ENCODE data around the gene REEP1. TPM values are rescaled to one million over a fixed set of nuclear protein-coding genes. Genes with fewer than 3 reads are reported as not detected.
A peak's percentile ranks its signal among the peaks of the same experiment; 100 is the strongest.

REEP1 gene
- total RNA-seq, 1 donor from 2014 or later = 6.4 TPM

GRCh38 chr2:86296947-86297346, 40.5 kb downstream of the REEP1 start:
- DNase-seq (ENCODE audit: low spot score in 2 of 2) = no peak
- Histone ChIP-seq H3K27me3 (no peaks in the 10 kb centered on the region), H3K36me3 (no peaks in the 10 kb centered on the region), H3K4me1 (peaks cover 12 to 26% of the 10 kb centered on the region in 2 donors), H3K9me3 (no peaks in the 10 kb centered on the region), H3K27ac (peak overlapping the region; percentile 70 to 85), H3K4me3 (no peak overlapping the region)
- no peak for TF ChIP-seq CTCF (IDR thresholded peaks at IDR 0.05)
- intact Hi-C loops (cut with DNase I) = loop anchor here (5.0 kb wide), 1 partner anchor 75 kb away; no protein-coding TSS in a partner anchor

- TF ChIP-seq CTCF (IDR thresholded peaks at IDR 0.05) = no peak
- intact Hi-C loops (cut with DNase I) = loop anchor here (5.0 kb wide), 1 partner anchor 73 kb away; no protein-coding TSS in a partner anchor
- DNase-seq (ENCODE audit: low spot score in 2 of 2) = no peak
- no peaks in the 10 kb centered on the region for H3K36me3 ChIP-seq
- no peaks in the 10 kb centered on the region for H3K27me3 ChIP-seq
- H3K27ac ChIP-seq = no peak overlapping the region
- no peak overlapping the region for H3K4me3 ChIP-seq
- no peaks in the 10 kb centered on the region for H3K9me3 ChIP-seq
- H3K4me1 ChIP-seq = peaks cover 12 to 26% of the 10 kb centered on the region in 2 donors
These were observed 42.4 kb downstream of the REEP1 start for GRCh38 chr2:86295066-86295465.

DNA sequence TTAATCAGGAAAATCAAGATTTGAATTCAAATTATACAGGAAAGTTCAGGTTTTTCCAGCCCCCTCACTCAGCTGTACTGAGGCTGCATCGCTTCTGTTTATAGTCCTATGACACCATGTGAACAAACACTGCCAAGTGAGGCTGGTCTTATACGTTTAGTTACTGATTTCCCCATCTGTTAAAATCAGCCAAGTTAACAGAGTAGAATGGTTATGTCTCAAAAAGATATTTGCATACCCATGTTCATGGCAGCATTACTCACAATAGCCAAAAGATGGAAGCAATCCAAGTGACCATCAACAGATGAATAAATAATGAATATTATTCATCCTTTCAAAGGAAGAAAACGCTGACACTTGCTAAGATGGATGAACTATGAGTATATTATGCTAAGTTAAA, 43.8 kb downstream of the REEP1 start:
- Histone ChIP-seq H3K27me3 (no peaks in the 10 kb centered on the region), H3K9me3 (no peaks in the 10 kb centered on the region), H3K4me3 (no peak overlapping the region), H3K27ac (no peak overlapping the region), H3K36me3 (no peaks in the 10 kb centered on the region), H3K4me1 (peaks cover 12 to 19% of the 10 kb centered on the region in 2 donors)
- no peak for TF ChIP-seq CTCF (IDR thresholded peaks at IDR 0.05)
- no peak for DNase-seq (ENCODE audit: low spot score in 2 of 2)
- intact Hi-C loops (cut with DNase I) = no loop called here

- Histone ChIP-seq H3K27me3 (no peaks in the 10 kb centered on the region), H3K9me3 (no peaks in the 10 kb centered on the region), H3K27ac (no peak overlapping the region), H3K4me1 (peaks cover 5 to 12% of the 10 kb centered on the region in 2 donors), H3K36me3 (no peaks in the 10 kb centered on the region), H3K4me3 (no peak overlapping the region)
- DNase-seq (ENCODE audit: low spot score in 2 of 2) = no peak
- intact Hi-C loops (cut with DNase I) = no loop called here
- no peak for TF ChIP-seq CTCF (IDR thresholded peaks at IDR 0.05)
These were observed 44.6 kb downstream of the REEP1 start for GRCh38 chr2:86292571-86293515.

DNA sequence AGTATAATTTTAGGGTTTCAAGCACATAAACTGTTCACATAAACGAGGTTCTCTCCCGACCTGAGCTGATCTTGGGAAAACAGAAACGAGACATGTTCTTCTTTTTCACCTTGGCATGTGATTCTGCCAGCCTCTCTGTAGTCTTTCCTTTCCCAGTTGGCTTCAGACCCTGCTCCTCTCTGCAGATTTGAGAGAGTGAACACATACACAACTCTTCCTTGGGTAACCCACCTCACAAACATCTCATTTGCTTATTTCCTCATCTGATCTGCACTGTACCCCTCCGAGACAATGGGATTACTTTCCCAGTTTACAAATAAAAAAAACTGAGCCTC, 46.1 kb downstream of the REEP1 start:
- TF ChIP-seq CTCF (IDR thresholded peaks at IDR 0.05) = no peak
- H3K9me3 ChIP-seq = no peaks in the 10 kb centered on the region
- peaks cover 0 to 3% of the 10 kb centered on the region in 2 donors for H3K4me1 ChIP-seq
- DNase-seq (ENCODE audit: low spot score in 2 of 2) = no peak
- H3K36me3 ChIP-seq = no peaks in the 10 kb centered on the region
- H3K27ac ChIP-seq = no peak overlapping the region
- H3K27me3 ChIP-seq = no peaks in the 10 kb centered on the region
- no peak overlapping the region for H3K4me3 ChIP-seq
- intact Hi-C loops (cut with DNase I) = no loop called here
